HEK293 (cell line): ENCODE results near the gene BCL11B.

Experiments used
- CTCF ChIA-PET: fragments of 350-600 bp; formaldehyde crosslinking; extraction: SDS; loops from one replicate; lab custom pipeline; 2021; ENCODE audit warnings: antibody characterized with exemption; lab: Yijun Ruan, JAX
- POLR2A ChIA-PET: fragments of 300-600 bp; formaldehyde crosslinking; extraction: SDS; loops from one replicate; lab custom pipeline; 2020; ENCODE audit warnings: antibody characterized with exemption, inconsistent platforms; lab: Yijun Ruan, JAX
- H3K27ac ChIP-seq: fragments of 200-500 bp; sonication (Bioruptor generic); 2 replicates; pipeline ENCODE4 v1.5.1; 2014; ENCODE audit warnings: low read depth, low read length, control low read depth, inconsistent platforms; ENCODE audit errors: extremely low read depth
- H3K36me3 ChIP-seq, 2 experiments: fragments of 200-500 bp in 1 of 2; sonication (Bioruptor generic) in 1 of 2; 1 replicate in 1 of 2; 2 replicates in 1 of 2; pipeline ENCODE4 v1.5.1; 2014 to 2017; ENCODE audit warnings: inconsistent platforms in 2 of 2, low read length in 2 of 2; ENCODE audit not compliant: control insufficient read depth in 2 of 2, insufficient read depth in 1 of 2
- H3K4me1 ChIP-seq: fragments of 200-500 bp; sonication (Bioruptor generic); 2 replicates; pipeline ENCODE4 v1.5.1; 2014; ENCODE audit warnings: mild to moderate bottlenecking, low read length, inconsistent platforms; ENCODE audit not compliant: control insufficient read depth, insufficient read depth
- H3K4me3 ChIP-seq: 2 replicates; pipeline ENCODE4 v1.5.1; 2011; ENCODE audit warnings: low read depth, mild to moderate bottlenecking, control low read depth, low read length, moderate library complexity
- H3K9me3 ChIP-seq: fragments of 200-500 bp; sonication (Bioruptor generic); 2 replicates; pipeline ENCODE4 v1.5.1; 2014; ENCODE audit warnings: low read depth, low read length, inconsistent platforms; ENCODE audit not compliant: control insufficient read depth, insufficient read depth
- BCL11A ChIP-seq: fragments of 450-650 bp; formaldehyde crosslinking; IDR thresholded peaks from 2 replicates; pipeline ENCODE4 v1.5.1; 2016; ENCODE audit warnings: low read depth, missing biosample characterization, missing genetic modification characterization
- GLIS1 ChIP-seq: fragments of 450-650 bp; formaldehyde crosslinking; IDR thresholded peaks from 2 replicates; pipeline ENCODE4 v1.5.1; 2016; ENCODE audit warnings: missing biosample characterization, missing genetic modification characterization
- KLF8 ChIP-seq: fragments of 450-650 bp; formaldehyde crosslinking; IDR thresholded peaks from 2 replicates; pipeline ENCODE4 v1.5.1; 2016; ENCODE audit warnings: missing biosample characterization, missing genetic modification characterization
- MZF1 ChIP-seq: fragments of 450-650 bp; formaldehyde crosslinking; IDR thresholded peaks from 2 replicates; pipeline ENCODE4 v1.5.1; 2017; ENCODE audit warnings: missing biosample characterization, missing genetic modification characterization, borderline replicate concordance
- PRDM1 ChIP-seq: fragments of 450-650 bp; formaldehyde crosslinking; IDR thresholded peaks from 2 replicates; pipeline ENCODE4; 2016; ENCODE audit warnings: missing biosample characterization, missing genetic modification characterization
- SCRT1 ChIP-seq: fragments of 450-650 bp; formaldehyde crosslinking; IDR thresholded peaks from 2 replicates; pipeline ENCODE4 v1.5.1; 2016; ENCODE audit warnings: missing biosample characterization, missing genetic modification characterization, borderline replicate concordance
- SETDB1 ChIP-seq: IDR thresholded peaks from one replicate; pipeline ENCODE4 v1.6.1; 2017; ENCODE audit warnings: mild to moderate bottlenecking, low read length, moderate library complexity, mixed read lengths; ENCODE audit not compliant: insufficient read length
- ZBTB6 ChIP-seq: fragments of 450-650 bp; formaldehyde crosslinking; IDR thresholded peaks from 2 replicates; pipeline ENCODE4 v1.5.1; 2017; ENCODE audit warnings: missing biosample characterization, missing genetic modification characterization
- ZEB2 ChIP-seq: fragments of 450-650 bp; formaldehyde crosslinking; IDR thresholded peaks from 2 replicates; pipeline ENCODE4 v1.5.1; 2016; ENCODE audit warnings: missing biosample characterization, missing genetic modification characterization
- ZFP3 ChIP-seq: fragments of 450-650 bp; formaldehyde crosslinking; IDR thresholded peaks from 2 replicates; pipeline ENCODE4 v1.5.1; 2016; ENCODE audit warnings: low read depth, missing biosample characterization, missing genetic modification characterization
- ZNF175 ChIP-seq: fragments of 450-650 bp; formaldehyde crosslinking; IDR thresholded peaks from 2 replicates; pipeline ENCODE4 v1.5.1; 2016; ENCODE audit warnings: missing biosample characterization, missing genetic modification characterization
- ZNF24 ChIP-seq: fragments of 450-650 bp; formaldehyde crosslinking; IDR thresholded peaks from 2 replicates; pipeline ENCODE4 v1.5.1; 2016; ENCODE audit warnings: missing biosample characterization, missing genetic modification characterization
- ZNF274 ChIP-seq, 2 experiments: fragments of 200-500 bp in 1 of 2; fragments of 450-650 bp in 1 of 2; sonication (Bioruptor generic) in 1 of 2; formaldehyde crosslinking in 1 of 2; IDR thresholded peaks; 2 replicates each; pipeline versions ENCODE4 v1.5.1 to v1.6.1; 2014 to 2016; ENCODE audit warnings: borderline replicate concordance in 1 of 2, inconsistent platforms in 1 of 2, low read length in 1 of 2, missing biosample characterization in 1 of 2, missing genetic modification characterization in 1 of 2
- ZNF335 ChIP-seq: fragments of 450-650 bp; formaldehyde crosslinking; conservative IDR thresholded peaks from 2 replicates; pipeline ENCODE4 v1.5.1; 2016; ENCODE audit warnings: missing biosample characterization, missing genetic modification characterization
- ZNF394 ChIP-seq: fragments of 450-650 bp; formaldehyde crosslinking; IDR thresholded peaks from 2 replicates; pipeline ENCODE4 v1.5.1; 2016; ENCODE audit warnings: missing biosample characterization, missing genetic modification characterization, mild to moderate bottlenecking, moderate library complexity, borderline replicate concordance
- ZNF473 ChIP-seq: fragments of 450-650 bp; formaldehyde crosslinking; IDR thresholded peaks from 2 replicates; pipeline ENCODE4 v1.5.1; 2017; ENCODE audit warnings: missing biosample characterization, missing genetic modification characterization
- ZNF488 ChIP-seq: fragments of 450-650 bp; formaldehyde crosslinking; IDR thresholded peaks from 2 replicates; pipeline ENCODE4 v1.5.1; 2016; ENCODE audit warnings: missing biosample characterization, missing genetic modification characterization
- ZNF791 ChIP-seq: fragments of 450-650 bp; formaldehyde crosslinking; IDR thresholded peaks from 2 replicates; pipeline ENCODE4 v1.5.1; 2016; ENCODE audit warnings: missing biosample characterization, missing genetic modification characterization
- ZNF843 ChIP-seq: fragments of 450-650 bp; formaldehyde crosslinking; IDR thresholded peaks from 2 replicates; pipeline ENCODE4 v1.5.1; 2016; ENCODE audit warnings: missing biosample characterization, missing genetic modification characterization
- TF ChIP-seq, protein P1 (sequence below): fragments of 450-650 bp; formaldehyde crosslinking; conservative IDR thresholded peaks from 2 replicates; pipeline ENCODE4 v1.5.1; 2016; ENCODE audit warnings: low read depth, missing biosample characterization, missing genetic modification characterization
- TF ChIP-seq, protein P2 (sequence below): fragments of 450-650 bp; formaldehyde crosslinking; IDR thresholded peaks from 2 replicates; pipeline ENCODE4 v1.5.1; 2016; ENCODE audit warnings: missing biosample characterization, missing genetic modification characterization

The BCL11B gene

GRCh38 chr14:99177886-99178835 is 93.8 kb downstream of the BCL11B start:
- ChIA-PET POLR2A (no interaction called here), CTCF (no interaction called here)
- H3K4me1 ChIP-seq: peaks cover 7% of the 10 kb centered on the region; the same call in 1 of the 2 replicates
- no peak overlapping the region for H3K27ac ChIP-seq
- peaks cover 0 to 15% of the 10 kb centered on the region in 2 experiments; a peak in 1 of 3 replicates for H3K36me3 ChIP-seq
- no peaks in the 10 kb centered on the region for H3K9me3 ChIP-seq
- no peak overlapping the region for H3K4me3 ChIP-seq
- no peak for TF ChIP-seq GLIS1
- no peak for TF ChIP-seq PRDM1 (tag by site-specific recombination)
- no peak for TF ChIP-seq ZNF473 (tag by site-specific recombination)
- TF ChIP-seq, protein P1, sequence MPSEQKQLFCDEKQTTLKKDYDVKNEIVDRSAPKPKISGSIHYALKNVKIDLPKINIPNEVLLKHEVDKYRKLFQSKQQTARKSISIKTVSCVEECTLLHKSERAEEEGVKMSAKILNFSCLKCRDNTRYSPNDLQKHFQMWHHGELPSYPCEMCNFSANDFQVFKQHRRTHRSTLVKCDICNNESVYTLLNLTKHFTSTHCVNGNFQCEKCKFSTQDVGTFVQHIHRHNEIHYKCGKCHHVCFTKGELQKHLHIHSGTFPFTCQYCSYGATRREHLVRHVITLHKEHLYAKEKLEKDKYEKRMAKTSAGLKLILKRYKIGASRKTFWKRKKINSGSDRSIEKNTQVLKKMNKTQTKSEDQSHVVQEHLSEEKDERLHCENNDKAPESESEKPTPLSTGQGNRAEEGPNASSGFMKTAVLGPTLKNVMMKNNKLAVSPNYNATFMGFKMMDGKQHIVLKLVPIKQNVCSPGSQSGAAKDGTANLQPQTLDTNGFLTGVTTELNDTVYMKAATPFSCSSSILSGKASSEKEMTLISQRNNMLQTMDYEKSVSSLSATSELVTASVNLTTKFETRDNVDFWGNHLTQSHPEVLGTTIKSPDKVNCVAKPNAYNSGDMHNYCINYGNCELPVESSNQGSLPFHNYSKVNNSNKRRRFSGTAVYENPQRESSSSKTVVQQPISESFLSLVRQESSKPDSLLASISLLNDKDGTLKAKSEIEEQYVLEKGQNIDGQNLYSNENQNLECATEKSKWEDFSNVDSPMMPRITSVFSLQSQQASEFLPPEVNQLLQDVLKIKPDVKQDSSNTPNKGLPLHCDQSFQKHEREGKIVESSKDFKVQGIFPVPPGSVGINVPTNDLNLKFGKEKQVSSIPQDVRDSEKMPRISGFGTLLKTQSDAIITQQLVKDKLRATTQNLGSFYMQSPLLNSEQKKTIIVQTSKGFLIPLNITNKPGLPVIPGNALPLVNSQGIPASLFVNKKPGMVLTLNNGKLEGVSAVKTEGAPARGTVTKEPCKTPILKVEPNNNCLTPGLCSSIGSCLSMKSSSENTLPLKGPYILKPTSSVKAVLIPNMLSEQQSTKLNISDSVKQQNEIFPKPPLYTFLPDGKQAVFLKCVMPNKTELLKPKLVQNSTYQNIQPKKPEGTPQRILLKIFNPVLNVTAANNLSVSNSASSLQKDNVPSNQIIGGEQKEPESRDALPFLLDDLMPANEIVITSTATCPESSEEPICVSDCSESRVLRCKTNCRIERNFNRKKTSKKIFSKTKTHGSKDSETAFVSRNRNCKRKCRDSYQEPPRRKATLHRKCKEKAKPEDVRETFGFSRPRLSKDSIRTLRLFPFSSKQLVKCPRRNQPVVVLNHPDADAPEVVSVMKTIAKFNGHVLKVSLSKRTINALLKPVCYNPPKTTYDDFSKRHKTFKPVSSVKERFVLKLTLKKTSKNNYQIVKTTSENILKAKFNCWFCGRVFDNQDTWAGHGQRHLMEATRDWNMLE: no peak
- no peak for TF ChIP-seq ZNF175 (tag by site-specific recombination)
- TF ChIP-seq KLF8 (tag by site-specific recombination): no peak
- TF ChIP-seq ZNF394 (tag by site-specific recombination): no peak
- no peak for TF ChIP-seq ZFP3 (tag by site-specific recombination)
- no peak for TF ChIP-seq ZNF274 (IDR thresholded peaks at IDR 0.05; ENCODE audit: low read length)
- TF ChIP-seq ZNF274 (tag by site-specific recombination; IDR thresholded peaks at IDR 0.05; ENCODE audit: borderline replicate concordance): no peak
- TF ChIP-seq ZNF791: no peak

DNA sequence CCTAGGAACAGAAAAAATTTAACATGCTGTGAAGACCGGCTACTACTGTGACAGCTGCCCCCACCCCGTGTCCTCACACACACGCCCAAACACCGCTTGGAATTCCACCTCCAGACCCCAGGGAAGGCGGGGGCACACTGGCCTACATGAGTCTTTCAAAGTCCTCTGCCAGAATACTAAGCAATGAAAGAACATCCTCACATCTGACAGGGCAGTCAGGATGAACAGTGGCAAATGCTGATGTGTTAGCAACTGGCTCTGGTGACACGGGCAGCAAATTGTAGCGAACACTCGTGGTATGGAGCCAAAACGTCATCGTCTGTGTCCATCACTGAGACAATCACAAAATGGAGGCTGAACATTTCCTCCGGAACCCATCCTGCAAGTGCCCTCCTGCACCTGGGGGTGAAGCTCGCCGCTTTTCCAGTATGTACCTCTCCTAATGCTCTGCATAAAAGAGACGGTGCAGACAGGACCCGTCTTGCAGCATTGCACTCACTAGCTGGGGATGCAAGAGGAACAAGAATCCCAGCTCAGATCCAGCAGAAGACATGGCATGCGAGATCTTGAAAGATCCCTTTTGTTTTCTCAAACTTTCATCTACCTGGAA is 94.8 kb downstream of the BCL11B start:
- Histone ChIP-seq H3K4me1 (peaks cover 7% of the 10 kb centered on the region; the same call in 1 of the 2 replicates), H3K36me3 (peaks cover 0 to 15% of the 10 kb centered on the region in 2 experiments; a peak in 1 of 3 replicates), H3K27ac (no peak overlapping the region), H3K9me3 (no peaks in the 10 kb centered on the region), H3K4me3 (no peak overlapping the region)
- ChIA-PET POLR2A (no interaction called here), CTCF (interaction anchor here (1.0 kb wide), 1 partner anchor 89 kb away, joined by 3 read pairs; no protein-coding TSS in a partner anchor)
- TF ChIP-seq SCRT1 (tag by site-specific recombination) (no peak), ZNF24 (tag by site-specific recombination) (no peak), BCL11A (tag by site-specific recombination) (no peak), ZBTB6 (no peak), MZF1 (tag by site-specific recombination) (no peak), ZEB2 (no peak), ZNF488 (no peak), ZNF335 (no peak), ZNF843 (no peak), SETDB1 (no peak)
- TF ChIP-seq, protein P2, sequence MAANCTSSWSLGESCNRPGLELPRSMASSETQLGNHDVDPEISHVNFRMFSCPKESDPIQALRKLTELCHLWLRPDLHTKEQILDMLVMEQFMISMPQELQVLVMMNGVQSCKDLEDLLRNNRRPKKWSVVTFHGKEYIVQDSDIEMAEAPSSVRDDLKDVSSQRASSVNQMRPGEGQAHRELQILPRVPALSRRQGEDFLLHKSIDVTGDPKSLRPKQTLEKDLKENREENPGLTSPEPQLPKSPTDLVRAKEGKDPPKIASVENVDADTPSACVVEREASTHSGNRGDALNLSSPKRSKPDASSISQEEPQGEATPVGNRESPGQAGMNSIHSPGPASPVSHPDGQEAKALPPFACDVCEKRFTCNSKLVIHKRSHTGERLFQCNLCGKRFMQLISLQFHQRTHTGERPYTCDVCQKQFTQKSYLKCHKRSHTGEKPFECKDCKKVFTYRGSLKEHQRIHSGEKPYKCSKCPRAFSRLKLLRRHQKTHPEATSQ (tag by site-specific recombination): no peak
